Adrenal gland (tissue), 5 donors: ENCODE measurements around the gene CFL1.

Source experiments
- POLR2A ChIP-seq, 2 donors: fragments of 450-650 bp; IDR thresholded peaks; one replicate each; pipeline ENCODE4 v1.6.1; 2017; ENCODE audit warnings: antibody characterized with exemption in 2 of 2, mild to moderate bottlenecking in 2 of 2, moderate library complexity in 1 of 2
- TF ChIP-seq, protein P1 (sequence below), 6 experiments: fragments of 450-650 bp in 4 of 6; fragments of 200-600 bp in 2 of 6; sonication (generic) in 1 of 6; IDR thresholded peaks; 1 replicate in 5 of 6; 2 replicates in 1 of 6; pipeline versions ENCODE4 v1.5.1 to v1.8.0; 2016 to 2021; ENCODE audit warnings: antibody characterized with exemption in 6 of 6, mild to moderate bottlenecking in 2 of 6, moderate library complexity in 1 of 6
- donor health status: DM: no; HTN: no; CAD: no.

DNA sequence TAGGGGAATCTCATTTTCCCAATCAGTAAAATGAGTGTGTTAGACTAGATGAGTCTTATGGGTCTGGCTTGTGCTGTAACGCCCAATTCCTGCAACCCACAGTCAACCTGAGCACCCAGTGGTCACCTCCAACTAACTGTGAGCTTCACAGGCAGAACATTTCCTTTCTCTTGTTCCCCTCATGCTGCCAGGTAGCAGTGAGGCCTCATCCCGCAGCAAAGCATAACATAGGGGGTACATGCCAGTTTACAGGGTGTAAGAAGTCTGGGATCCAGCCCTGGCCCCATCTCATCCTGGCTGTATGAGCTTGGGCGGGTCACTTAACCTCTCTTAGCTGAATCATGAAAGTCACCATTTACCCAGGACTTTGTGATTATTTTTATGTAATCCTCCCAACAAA, 10.9 kb upstream of the CFL1 start:
- TF ChIP-seq POLR2A (IDR thresholded peaks at IDR 0.05): no peak
- TF ChIP-seq, protein P1, sequence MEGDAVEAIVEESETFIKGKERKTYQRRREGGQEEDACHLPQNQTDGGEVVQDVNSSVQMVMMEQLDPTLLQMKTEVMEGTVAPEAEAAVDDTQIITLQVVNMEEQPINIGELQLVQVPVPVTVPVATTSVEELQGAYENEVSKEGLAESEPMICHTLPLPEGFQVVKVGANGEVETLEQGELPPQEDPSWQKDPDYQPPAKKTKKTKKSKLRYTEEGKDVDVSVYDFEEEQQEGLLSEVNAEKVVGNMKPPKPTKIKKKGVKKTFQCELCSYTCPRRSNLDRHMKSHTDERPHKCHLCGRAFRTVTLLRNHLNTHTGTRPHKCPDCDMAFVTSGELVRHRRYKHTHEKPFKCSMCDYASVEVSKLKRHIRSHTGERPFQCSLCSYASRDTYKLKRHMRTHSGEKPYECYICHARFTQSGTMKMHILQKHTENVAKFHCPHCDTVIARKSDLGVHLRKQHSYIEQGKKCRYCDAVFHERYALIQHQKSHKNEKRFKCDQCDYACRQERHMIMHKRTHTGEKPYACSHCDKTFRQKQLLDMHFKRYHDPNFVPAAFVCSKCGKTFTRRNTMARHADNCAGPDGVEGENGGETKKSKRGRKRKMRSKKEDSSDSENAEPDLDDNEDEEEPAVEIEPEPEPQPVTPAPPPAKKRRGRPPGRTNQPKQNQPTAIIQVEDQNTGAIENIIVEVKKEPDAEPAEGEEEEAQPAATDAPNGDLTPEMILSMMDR (IDR thresholded peaks at IDR 0.05): no peak
